ENCODE measurements around the gene SEMA3D. TPM values are rescaled to one million over a fixed set of nuclear protein-coding genes. Genes with fewer than 3 reads are reported as not detected.

Gene SEMA3D
- total RNA-seq, 1 experiment from 2014 or later, result 1.4 TPM

- TF ChIP-seq ZBTB33 (IDR thresholded peaks at IDR 0.05; ENCODE audit: extremely low read depth, insufficient replicate concordance, low read length) (no peak), RAD21 (IDR thresholded peaks at IDR 0.05; ENCODE audit: low read depth) (no peak), FOSL1 (IDR thresholded peaks at IDR 0.05; ENCODE audit: low read depth) (no peak)
These were observed 8.1 kb downstream of the SEMA3D start (continued) for GRCh38 chr7:85178531-85179298.

- no peak overlapping the region for H2AFZ ChIP-seq (ENCODE audit: low read depth, low read length, poor library complexity, severe bottlenecking)
- H3K4me3 ChIP-seq (replicated peaks in 1 of 2; ENCODE audit: low read depth in 1 of 2, low read length in 2 of 2), result no peak overlapping the region
- intact Hi-C loops (cut with micrococcal nuclease), result no loop called here
- BruUV-seq (replicated peaks), result no TSS peak
- no peaks in the 10 kb centered on the region for H3K36me3 ChIP-seq (ENCODE audit: control insufficient read depth in 1 of 2, insufficient read depth in 2 of 2, low read length in 2 of 2)
- H3K9ac ChIP-seq (ENCODE audit: low read length), result no peak overlapping the region
- POLR2A ChIA-PET, result no interaction called here
- RAD21 ChIA-PET (ENCODE audit: low non-redundant PET in 1 of 2, low total read pairs in 2 of 2, uncharacterized antibody in 2 of 2, unreplicated experiment in 2 of 2), result no interaction called here
- no peaks in the 10 kb centered on the region for H3K9me2 ChIP-seq (ENCODE audit: insufficient read depth)
- TF ChIP-seq ZFX (IDR thresholded peaks at IDR 0.05), result no peak
- no peak for TF ChIP-seq CTCF (IDR thresholded peaks at IDR 0.05 in 2 of 3, conservative IDR thresholded peaks at IDR 0.05 in 1 of 3; ENCODE audit: borderline replicate concordance in 1 of 3, insufficient read depth in 1 of 3, low read depth in 2 of 3, low read length in 2 of 3)
- no peak for TF ChIP-seq MAX (IDR thresholded peaks at IDR 0.05)
- TF ChIP-seq ZNF274 (IDR thresholded peaks at IDR 0.05; ENCODE audit: low read depth, low read length), result no peak
- no peak for TF ChIP-seq CBX3 (IDR thresholded peaks at IDR 0.05; ENCODE audit: low read depth)
- no peak for TF ChIP-seq JUND (IDR thresholded peaks at IDR 0.05)
- TF ChIP-seq EZH2phosphoT487 (IDR thresholded peaks at IDR 0.05; ENCODE audit: borderline replicate concordance), result no peak
- no peak for TF ChIP-seq ATF3 (IDR thresholded peaks at IDR 0.05)
- CTCF ChIA-PET, result no interaction called here
- H3K4me1 ChIP-seq (ENCODE audit: control insufficient read depth in 1 of 2, insufficient read depth in 2 of 2, low read length in 2 of 2), result no peaks in the 10 kb centered on the region
- peaks cover 0 to 3% of the 10 kb centered on the region in 2 experiments; a peak in 1 of 4 replicates for H3K9me3 ChIP-seq (ENCODE audit: control insufficient read depth in 1 of 2, insufficient read depth in 1 of 2, low read depth in 1 of 2, low read length in 2 of 2)
- no peaks in the 10 kb centered on the region for H3K79me2 ChIP-seq (ENCODE audit: insufficient read depth, low read length)
- H3K4me2 ChIP-seq (ENCODE audit: low read length), result no peak overlapping the region
- no peak for ATAC-seq
- no peak overlapping the region for H3K27ac ChIP-seq (ENCODE audit: low read depth, low read length)
- no peaks in the 10 kb centered on the region for H3K27me3 ChIP-seq (ENCODE audit: insufficient read depth, low read length)
- H4K20me1 ChIP-seq (ENCODE audit: insufficient read depth), result no peaks in the 10 kb centered on the region
- no peak for DNase-seq (ENCODE audit: low read depth, low spot score)
These were observed 9.5 kb downstream of the SEMA3D start for GRCh38 chr7:85177316-85177715.
